Activated CD8-positive, alpha-beta memory T cell treated with anti-CD3 and anti-CD28 coated beads for 36 hours (primary cell): ENCODE data around the gene LLPH. TPM values are rescaled to one million over a fixed set of nuclear protein-coding genes. Genes with fewer than 3 reads are reported as not detected.
"Not testable (repeated sequence)": the region's sequence is repeated elsewhere in the genome, so short reads cannot be mapped to it uniquely, and the experiment has no call there.

ENCODE experiments used
- CTCF ChIA-PET: fragments of 350-600 bp; sonication (Branson Sonifier 250); formaldehyde crosslinking; loops from one replicate; lab custom pipeline; 2021; ENCODE audit warnings: antibody characterized with exemption; lab: Charles Lee
- POLR2A ChIA-PET: fragments of 350-600 bp; sonication (Branson Sonifier 250); formaldehyde crosslinking; loops from one replicate; lab custom pipeline; 2021; ENCODE audit warnings: antibody characterized with exemption; lab: Charles Lee
- total RNA-seq, 2 experiments: library from RNA; stranded (reverse); gene quantifications; one replicate each; pipeline ENCODE4 v1.2.3, GENCODE V29; 2021

The LLPH gene
- 10 to 100 TPM; 42.3 to 46.5 TPM for total RNA-seq

DNA sequence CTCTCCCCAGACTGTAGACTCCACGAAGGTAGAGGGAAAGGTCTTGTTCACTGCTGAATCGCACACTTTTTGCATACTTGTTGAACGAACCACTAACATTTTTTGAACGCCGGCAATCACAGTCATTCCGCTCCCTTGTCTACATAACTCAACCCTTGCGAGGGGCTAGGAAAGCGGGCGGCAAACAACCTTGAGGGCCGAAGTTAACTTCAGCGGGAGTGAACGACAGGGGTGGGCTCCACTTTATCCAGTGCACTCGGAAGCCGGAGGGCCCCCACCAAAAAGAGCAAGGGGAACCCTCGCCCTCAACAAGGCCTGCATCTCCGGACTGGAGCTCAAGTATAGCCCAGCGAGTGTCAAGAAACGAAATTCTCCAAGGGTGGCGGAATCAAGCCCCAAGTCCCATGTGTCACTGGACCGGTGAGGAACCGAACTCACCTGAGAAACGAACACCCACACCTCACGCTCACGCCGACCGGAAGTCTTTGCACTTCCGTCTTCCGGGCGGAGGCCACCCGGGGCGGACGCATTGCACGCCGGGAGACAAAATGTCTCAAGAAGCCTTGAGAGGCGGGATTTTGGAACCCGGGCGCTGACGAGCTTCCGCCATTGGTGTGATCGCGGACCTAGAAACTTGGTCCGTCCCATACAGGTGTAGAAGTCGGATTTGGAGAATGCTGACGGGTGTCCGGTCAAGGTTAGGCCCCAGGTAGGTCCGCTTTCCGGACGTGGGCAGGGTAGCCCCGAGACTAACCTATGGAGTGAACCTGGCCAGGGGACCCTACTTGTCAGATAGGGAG lies at the start of gene LLPH:
TSS of gene LLPH (minus strand) at position 484 of the 800 bp plus-strand sequence. CDS start 1,644 bp downstream, outside the sequence.
- ChIA-PET CTCF (interaction anchor here (0.7 to 1.9 kb wide), 3 partner anchors 10 to 39 kb away, joined by 3 to 11 read pairs (median 4); partner anchors contain the start of gene TMBIM4), POLR2A (interaction anchor here (0.6 to 1.9 kb wide), 8 partner anchors 9 to 172 kb away, joined by 3 to 25 read pairs (median 3); partner anchors contain the start of genes HELB and TMBIM4)

GRCh38 chr12:66176105-66176900 lies 45.8 kb upstream of the LLPH start:
- ChIA-PET CTCF (interaction anchor here (1.6 kb wide), 1 partner anchor 233 kb away, joined by 3 read pairs; no protein-coding TSS in a partner anchor), POLR2A (no interaction called here)

DNA sequence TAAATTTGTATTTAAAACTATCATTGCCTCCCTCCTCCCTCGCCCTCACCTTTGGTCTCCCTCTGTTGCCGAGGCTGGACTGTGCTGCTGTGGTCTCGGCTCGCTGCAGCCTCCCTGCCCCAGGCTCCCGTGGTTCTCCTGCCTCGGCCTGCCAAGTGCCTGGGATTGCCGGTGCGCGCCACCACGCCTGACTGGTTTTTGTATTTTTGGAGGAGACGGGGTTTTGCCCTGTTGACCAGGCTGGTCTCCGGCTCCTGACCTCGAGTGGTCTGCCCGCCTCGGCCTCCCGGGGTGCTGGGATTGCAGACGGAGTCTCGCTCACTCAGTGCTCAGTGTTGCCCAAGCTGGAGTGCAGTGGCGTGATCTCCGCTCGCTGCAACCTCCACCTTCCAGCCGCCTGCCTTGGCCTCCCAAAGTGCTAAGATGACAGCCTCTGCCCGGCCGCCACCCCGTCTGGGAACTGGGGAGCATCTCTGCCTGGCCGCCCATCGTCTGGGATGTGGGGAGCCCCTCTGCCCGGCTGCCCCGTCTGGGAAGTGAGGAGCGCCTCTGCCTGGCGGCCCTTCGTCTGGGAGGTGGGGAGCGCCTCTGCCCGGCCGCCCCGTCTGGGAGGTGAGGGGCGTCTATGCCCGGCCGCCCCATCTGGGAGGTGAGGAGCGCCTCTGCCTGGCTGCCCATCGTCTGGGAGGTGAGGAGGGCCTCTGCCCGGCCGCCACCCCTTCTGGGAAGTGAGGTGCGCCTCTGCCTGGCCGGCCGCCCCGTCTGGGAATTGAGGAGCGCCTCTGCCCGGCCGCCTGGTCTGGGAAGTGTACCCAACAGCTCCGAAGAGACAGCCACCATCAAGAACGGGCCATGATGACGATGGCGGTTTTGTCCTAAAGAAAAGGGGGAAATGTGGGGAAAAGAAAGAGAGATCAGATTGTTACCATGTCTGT lies 44.1 kb upstream of the LLPH start:
- POLR2A ChIA-PET: not testable (repeated sequence)

GRCh38 chr12:66170606-66171005 lies 40.1 kb upstream of the LLPH start:
- ChIA-PET POLR2A (interaction anchor here (0.7 to 2.1 kb wide), 2 partner anchors 40 to 102 kb away, joined by 4 to 25 read pairs; partner anchors contain the start of gene LLPH), CTCF (interaction anchor here (2.4 kb wide), 1 partner anchor 39 kb away, joined by 11 read pairs; the partner anchor contains the start of gene LLPH)

More for the DNA sequence above, 44.1 kb upstream of the LLPH start:
- CTCF ChIA-PET: not testable (repeated sequence)

DNA sequence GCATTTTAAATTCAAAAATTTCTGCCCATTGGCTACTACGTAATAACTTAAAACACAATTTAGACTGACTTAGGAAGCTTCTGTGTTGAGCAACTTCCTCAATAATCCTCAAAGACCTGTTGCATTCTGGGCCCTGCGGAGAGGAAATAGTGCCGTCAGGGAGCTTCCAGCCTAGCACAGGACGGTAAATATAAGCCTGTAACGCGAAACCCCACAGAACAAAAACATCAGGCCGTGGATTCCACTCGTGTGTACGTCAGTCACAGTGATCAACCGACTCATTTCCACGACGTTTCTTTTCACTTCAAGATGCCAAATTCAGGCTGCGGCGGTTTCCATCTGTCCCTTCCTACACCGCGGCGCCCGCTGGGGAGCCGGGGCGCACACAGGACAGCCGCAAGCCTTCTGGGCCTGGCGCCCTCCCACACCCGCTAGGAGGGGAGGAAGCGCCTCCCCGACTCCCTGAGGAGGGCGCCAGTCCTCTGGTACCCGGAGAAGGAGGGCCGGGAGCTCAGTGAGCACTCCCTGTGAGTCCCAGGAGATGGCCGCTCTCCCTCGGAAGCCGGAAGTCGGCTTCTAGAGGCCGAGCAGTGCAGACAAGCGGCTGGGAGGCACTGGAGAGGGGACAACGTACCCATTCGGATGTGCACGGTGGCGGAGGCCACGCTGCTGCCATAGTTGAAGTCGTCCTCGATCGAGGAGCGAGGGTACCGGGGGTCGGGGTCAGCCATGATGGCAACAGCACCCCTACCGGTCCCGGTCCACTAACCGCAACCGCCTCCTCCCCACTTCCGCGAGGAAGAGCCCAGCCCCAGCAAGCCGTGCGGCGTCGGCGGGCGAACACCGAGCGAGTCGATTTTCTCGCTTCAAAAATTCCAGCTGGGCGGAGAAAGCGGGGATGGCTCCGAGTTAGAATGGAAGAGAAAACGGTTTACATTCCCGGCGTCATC lies 38.9 kb upstream of the LLPH start, which contains the start of gene TMBIM4:
TSS of gene TMBIM4 (minus strand) at position 776 of the 950 bp plus-strand sequence. CDS start at position 731, 45 bp downstream.
- POLR2A ChIA-PET: interaction anchor here (0.6 to 2.1 kb wide), 7 partner anchors 11 to 134 kb away, joined by 3 to 25 read pairs (median 4); partner anchors contain the start of genes HELB and LLPH
- CTCF ChIA-PET: interaction anchor here (0.8 to 2.4 kb wide), 5 partner anchors 11 to 40 kb away, joined by 3 to 11 read pairs (median 3); partner anchors contain the start of gene LLPH

GRCh38 chr12:66168410-66168809 lies 37.9 kb upstream of the LLPH start:
- CTCF ChIA-PET: interaction anchor here (1.4 to 2.4 kb wide), 3 partner anchors 10 to 37 kb away, joined by 3 to 11 read pairs (median 11); partner anchors contain the start of gene LLPH
- POLR2A ChIA-PET: interaction anchor here (0.6 to 2.1 kb wide), 4 partner anchors 10 to 66 kb away, joined by 3 to 25 read pairs (median 6); partner anchors contain the start of gene LLPH

DNA sequence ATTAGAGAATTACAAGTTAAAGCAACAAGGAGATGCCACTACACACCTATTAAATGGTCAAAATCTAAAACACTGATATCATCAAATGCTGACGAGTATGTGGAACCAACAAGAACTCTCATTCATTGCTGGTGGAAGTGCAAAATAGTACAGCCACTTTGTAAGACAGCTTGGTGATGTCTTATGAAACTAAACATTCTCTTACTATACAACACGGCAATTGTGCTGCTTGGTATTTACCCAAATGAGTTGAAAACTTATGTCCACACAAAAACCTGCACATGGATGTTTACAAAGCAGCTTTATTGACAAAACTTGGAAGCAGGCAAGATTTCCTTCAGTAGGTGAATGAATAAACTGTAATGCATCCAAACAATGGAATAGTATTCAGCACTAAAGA lies 36.0 kb upstream of the LLPH start:
- CTCF ChIA-PET: no interaction called here
- POLR2A ChIA-PET: no interaction called here

- CTCF ChIA-PET: interaction anchor here (0.6 kb wide), 1 partner anchor 227 kb away, joined by 3 read pairs; no protein-coding TSS in a partner anchor
- POLR2A ChIA-PET: no interaction called here
Measured at GRCh38 chr12:66165141-66165540, 34.6 kb upstream of the LLPH start.

DNA sequence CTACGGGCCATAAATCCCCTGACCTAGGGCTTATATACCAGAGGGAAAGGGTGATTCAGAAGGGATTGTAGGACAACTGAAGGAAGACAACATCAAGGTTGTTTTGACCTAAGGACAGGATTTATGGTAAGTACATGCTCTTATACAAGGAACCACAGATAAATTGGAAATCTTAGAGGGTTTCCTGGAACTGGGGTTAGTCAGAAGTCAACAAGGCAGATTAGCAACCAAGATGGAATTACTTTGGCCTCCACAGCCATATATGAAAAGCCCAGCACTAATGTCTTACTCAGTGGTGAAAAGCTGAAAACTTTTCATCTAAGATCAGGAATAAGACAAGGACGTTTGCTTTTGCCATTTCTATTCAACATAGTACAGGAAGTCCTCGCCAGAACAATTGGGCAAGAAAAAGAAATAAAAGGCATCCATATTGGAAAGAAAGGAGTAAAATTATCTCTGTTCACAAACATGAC lies 33.8 kb upstream of the LLPH start:
- POLR2A ChIA-PET: no interaction called here
- CTCF ChIA-PET: no interaction called here

DNA sequence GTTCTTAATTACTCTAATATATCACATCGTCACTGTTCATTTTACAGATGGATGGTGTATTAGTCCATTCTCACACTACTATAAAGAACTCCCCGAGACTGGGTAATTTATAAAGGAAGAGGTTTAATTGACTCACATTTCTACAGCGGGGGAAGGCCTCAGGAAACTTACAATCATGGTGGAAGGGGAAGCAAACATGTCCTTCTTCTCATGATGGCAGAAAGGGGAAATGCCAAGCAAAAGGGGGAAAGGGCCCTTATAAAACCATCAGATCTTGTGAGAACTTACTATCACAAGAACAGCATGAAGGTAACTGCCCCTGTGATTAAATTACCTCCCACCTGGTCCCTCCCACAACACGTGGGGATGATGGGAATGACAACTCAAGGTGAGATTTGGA lies 32.7 kb upstream of the LLPH start:
- POLR2A ChIA-PET: no interaction called here
- CTCF ChIA-PET: no interaction called here

DNA sequence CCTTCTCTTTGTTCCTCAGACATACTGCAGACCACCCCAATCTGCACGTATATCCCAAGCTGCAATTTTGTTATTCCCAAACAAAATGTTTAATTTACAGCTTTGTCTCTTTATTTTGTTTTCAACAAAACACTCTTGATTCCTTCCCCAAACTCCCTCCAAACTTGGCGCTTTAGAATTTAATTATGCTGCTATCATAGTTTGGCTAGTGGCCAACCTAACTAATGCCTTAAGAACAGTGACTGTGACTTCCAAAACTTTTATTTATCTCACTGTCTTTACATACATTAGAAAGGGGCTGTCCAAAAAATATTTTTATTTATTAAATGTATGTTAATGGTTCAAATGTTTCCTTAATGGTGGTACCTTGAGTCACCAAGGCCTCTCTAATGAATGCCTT lies 32.2 kb upstream of the LLPH start:
- ChIA-PET POLR2A (no interaction called here), CTCF (no interaction called here)

DNA sequence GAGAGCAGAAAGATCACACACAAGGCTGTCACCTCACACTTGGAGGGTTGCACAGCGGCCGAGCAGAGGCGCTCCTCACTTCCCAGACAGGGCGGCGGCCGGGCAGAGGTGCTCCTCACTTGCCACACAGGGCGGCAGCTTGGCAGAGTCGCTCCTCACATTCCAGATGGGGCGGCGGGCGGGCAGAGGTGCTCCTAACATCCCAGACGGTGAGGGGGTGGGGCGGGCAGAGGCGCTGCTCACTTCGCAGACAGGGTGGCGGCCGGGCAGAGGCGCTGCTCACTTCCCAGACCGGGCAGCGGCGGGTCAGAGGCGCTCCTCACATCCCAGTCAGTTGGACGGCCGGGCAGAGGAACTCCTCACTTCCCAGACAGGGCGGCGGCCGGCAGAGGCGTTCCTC lies 30.2 kb upstream of the LLPH start:
- ChIA-PET CTCF (no interaction called here), POLR2A (no interaction called here)

DNA sequence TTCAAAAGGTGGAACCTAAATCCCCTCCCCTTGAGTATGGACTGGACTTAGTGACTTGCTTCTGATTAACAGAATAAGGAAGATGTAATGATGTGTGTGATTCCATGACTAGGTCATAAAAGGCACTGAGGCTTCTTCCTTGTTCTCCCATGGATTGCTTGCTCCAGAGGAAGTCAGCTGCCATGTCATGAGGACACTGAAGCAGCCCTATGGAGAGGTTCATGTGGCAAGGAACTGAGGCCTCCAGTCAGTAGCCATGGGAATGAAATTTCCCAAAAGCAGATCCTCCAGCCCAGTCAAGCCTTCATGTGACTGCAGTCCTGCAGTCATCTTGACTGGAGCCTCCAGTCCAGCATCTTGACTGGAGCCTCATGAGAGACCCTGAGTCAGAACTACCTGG lies 28.6 kb upstream of the LLPH start:
- ChIA-PET POLR2A (interaction anchor here (0.6 to 1.7 kb wide), 2 partner anchors 10 to 21 kb away, joined by 3 to 9 read pairs; partner anchors contain the start of gene TMBIM4), CTCF (interaction anchor here (1.5 to 2.3 kb wide), 2 partner anchors 10 to 187 kb away, joined by 3 to 11 read pairs; partner anchors contain the start of gene TMBIM4)

DNA sequence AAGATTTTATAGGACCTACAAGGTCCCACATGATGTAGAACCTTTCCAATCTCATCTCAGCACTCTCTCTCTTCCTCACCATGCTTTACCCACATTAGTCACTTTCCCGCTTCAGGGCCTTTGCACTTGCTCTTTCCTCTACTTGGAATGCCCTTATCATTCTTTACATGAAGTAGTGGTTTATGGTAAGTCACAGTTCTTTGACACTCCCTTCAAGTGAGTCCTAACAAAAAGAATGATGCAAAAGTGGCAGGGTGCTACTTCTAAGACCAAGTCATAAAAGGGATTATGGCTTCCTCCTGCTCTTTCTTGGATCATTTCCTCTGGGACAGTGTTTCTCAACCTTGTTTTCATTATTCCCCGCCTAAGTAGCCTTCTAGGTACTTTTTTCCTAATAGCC lies 26.1 kb upstream of the LLPH start:
- ChIA-PET POLR2A (no interaction called here), CTCF (no interaction called here)

GRCh38 chr12:66154776-66155175 lies 24.2 kb upstream of the LLPH start:
- POLR2A ChIA-PET: no interaction called here
- CTCF ChIA-PET: no interaction called here

- ChIA-PET CTCF (no interaction called here), POLR2A (no interaction called here)
Measured at GRCh38 chr12:66152732-66153131, 22.2 kb upstream of the LLPH start.
